IMR-90 (cell line): Measurements from ENCODE around the gene SGO1. TPM values are rescaled to one million over a fixed set of nuclear protein-coding genes. Genes with fewer than 3 reads are reported as not detected.
A peak's percentile ranks its signal among the peaks of the same experiment; 100 is the strongest.

Experiments used
- ATAC-seq: fragments of 200-7000 bp; cut with Tn5 transposase; 2 replicates; pipeline ENCODE4 v1.9.1; 2020; ENCODE audit warnings: low read depth, mild to moderate bottlenecking, moderate library complexity
- BruUV-seq: library from RNA; stranded (reverse); fragments of 400-500 nt; replicated peaks from 2 replicates; lab custom pipeline; 2021; lab: Mats Ljungman, UMichigan
- CTCF ChIA-PET: fragments of 300-600 bp; formaldehyde crosslinking; extraction: SDS; loops from one replicate; lab custom pipeline; 2021; ENCODE audit warnings: antibody characterized with exemption; lab: Yijun Ruan, JAX
- POLR2A ChIA-PET: fragments of 300-600 bp; sonication (Branson Sonifier 250); formaldehyde crosslinking; loops from one replicate; lab custom pipeline; 2022; ENCODE audit warnings: antibody characterized with exemption; ENCODE audit not compliant: unreplicated experiment; lab: Charles Lee
- DNase-seq: peaks from one replicate; pipeline ENCODE4 v3.0.0; 2013
- H2AFZ ChIP-seq: replicated peaks from 2 replicates; pipeline ENCODE3; 2013; ENCODE audit warnings: low read length, mild to moderate bottlenecking; ENCODE audit not compliant: poor library complexity
- H2AK5ac ChIP-seq: 2 replicates; pipeline ENCODE4 v1.6.1; 2013; ENCODE audit warnings: low read depth, low read length, inconsistent platforms
- H2AK9ac ChIP-seq: replicated peaks from 2 replicates; pipeline ENCODE3; 2013; ENCODE audit warnings: mild to moderate bottlenecking, low read depth, low read length, moderate library complexity; ENCODE audit not compliant: poor library complexity
- H2BK120ac ChIP-seq: 2 replicates; pipeline ENCODE4 v1.6.1; 2013; ENCODE audit warnings: low read depth, low read length, inconsistent platforms
- H2BK15ac ChIP-seq: 3 replicates; pipeline ENCODE4 v1.6.1; 2013; ENCODE audit warnings: low read depth, low read length, inconsistent platforms
- H2BK20ac ChIP-seq: 2 replicates; pipeline ENCODE4 v1.6.1; 2013; ENCODE audit warnings: low read depth, mild to moderate bottlenecking, inconsistent platforms, low read length, moderate library complexity
- H2BK5ac ChIP-seq: 2 replicates; pipeline ENCODE4 v1.6.1; 2013; ENCODE audit warnings: mild to moderate bottlenecking, low read depth, low read length, inconsistent platforms; ENCODE audit not compliant: poor library complexity, severe bottlenecking
- H3K14ac ChIP-seq: replicated peaks from 2 replicates; pipeline ENCODE4 v1.6.1; 2013; ENCODE audit warnings: low read depth, low read length, inconsistent platforms
- H3K18ac ChIP-seq: 2 replicates; pipeline ENCODE4 v1.6.1; 2013; ENCODE audit warnings: low read depth, low read length, control low read depth
- H3K23ac ChIP-seq: 2 replicates; pipeline ENCODE4 v1.6.1; 2013; ENCODE audit warnings: low read depth, low read length, inconsistent platforms
- H3K27ac ChIP-seq: 2 replicates; pipeline ENCODE4 v1.5.1; 2013; ENCODE audit warnings: mild to moderate bottlenecking, control low read depth, low read length; ENCODE audit not compliant: insufficient read depth
- H3K27me3 ChIP-seq: 2 replicates; pipeline ENCODE4 v1.6.1; 2013; ENCODE audit warnings: low read length; ENCODE audit not compliant: control insufficient read depth, insufficient read depth
- H3K36me3 ChIP-seq: 2 replicates; pipeline ENCODE4 v1.6.1; 2013; ENCODE audit warnings: low read length, mixed read lengths; ENCODE audit not compliant: control insufficient read depth, insufficient read depth
- H3K4ac ChIP-seq: 2 replicates; pipeline ENCODE4 v1.6.1; 2013; ENCODE audit warnings: low read depth, low read length, inconsistent platforms
- H3K4me1 ChIP-seq: 2 replicates; pipeline ENCODE4 v1.6.1; 2013; ENCODE audit warnings: low read length, mixed read lengths; ENCODE audit not compliant: control insufficient read depth, insufficient read depth
- H3K4me2 ChIP-seq: 2 replicates; pipeline ENCODE4 v1.6.1; 2013; ENCODE audit warnings: low read depth, mild to moderate bottlenecking, control low read depth, low read length, moderate library complexity
- H3K4me3 ChIP-seq: 2 replicates; pipeline ENCODE4 v1.5.1; 2013; ENCODE audit warnings: low read depth, mild to moderate bottlenecking, control low read depth, low read length, moderate library complexity; ENCODE audit not compliant: insufficient read depth
- H3K56ac ChIP-seq: 2 replicates; pipeline ENCODE4 v1.6.1; 2013; ENCODE audit warnings: low read length, inconsistent platforms; ENCODE audit not compliant: insufficient read depth; ENCODE audit errors: extremely low read depth
- H3K79me1 ChIP-seq, 2 experiments: 2 replicates each; pipeline ENCODE4 v1.6.1; 2013; ENCODE audit warnings: low read length in 2 of 2, inconsistent platforms in 1 of 2, low read depth in 1 of 2
- H3K9ac ChIP-seq: 2 replicates; pipeline ENCODE4 v1.6.1; 2013; ENCODE audit warnings: low read depth, low read length, control low read depth
- H3K9me1 ChIP-seq: 2 replicates; pipeline ENCODE4 v1.6.1; 2013; ENCODE audit warnings: low read length, inconsistent platforms; ENCODE audit not compliant: insufficient read depth
- H3K9me3 ChIP-seq: 2 replicates; pipeline ENCODE4 v1.6.1; 2013; ENCODE audit warnings: low read length; ENCODE audit not compliant: control insufficient read depth, insufficient read depth
- H4K20me1 ChIP-seq: 2 replicates; pipeline ENCODE4 v1.6.1; 2013; ENCODE audit warnings: low read length, inconsistent platforms; ENCODE audit not compliant: insufficient read depth
- H4K5ac ChIP-seq: 2 replicates; pipeline ENCODE4 v1.6.1; 2013; ENCODE audit warnings: mild to moderate bottlenecking, low read depth, low read length, control low read depth
- H4K8ac ChIP-seq, 2 experiments: 2 replicates each; pipeline ENCODE4 v1.6.1; 2013; ENCODE audit warnings: low read depth in 2 of 2, low read length in 2 of 2, control low read depth in 1 of 2, inconsistent platforms in 1 of 2
- H4K91ac ChIP-seq: 2 replicates; pipeline ENCODE4 v1.6.1; 2013; ENCODE audit warnings: low read depth, low read length, inconsistent platforms; ENCODE audit not compliant: insufficient read depth
- CEBPB ChIP-seq: IDR thresholded peaks from 2 replicates; pipeline ENCODE4 v1.6.1; 2012; ENCODE audit warnings: low read depth, low read length, improper control_type of control experiment
- POLR2A ChIP-seq: IDR thresholded peaks from 2 replicates; pipeline ENCODE4 v1.6.1; 2012; ENCODE audit warnings: mild to moderate bottlenecking, low read depth, low read length
- WGBS, 2 experiments: methylation state at CpG; one replicate each; pipeline versions ENCODE4 v1.1.5 to v1.1.7; 2013; ENCODE audit warnings: missing lambda C conversion rate in 2 of 2; ENCODE audit not compliant: insufficient read length in 1 of 2; ENCODE audit errors: extremely low coverage in 2 of 2; 5-methylcytosine and 5-hydroxymethylcytosine counted together
- dilution Hi-C: fragments of 300-500 bp; cut with HindIII; formaldehyde crosslinking; loops from one replicate; pipeline ENCODE4 v1.14.3; 2018; ENCODE audit warnings: low sequenced_read_pairs; ENCODE audit not compliant: unreplicated experiment
- in situ Hi-C: fragments of 300-500 bp; cut with MboI; formaldehyde crosslinking; loops from 3 replicates; pipeline ENCODE4 v1.14.3; 2019; ENCODE audit warnings: low sequenced_read_pairs, inconsistent platforms, mixed read lengths
- intact Hi-C: fragments of 100-400 bp; cut with micrococcal nuclease; formaldehyde crosslinking; loops from 2 replicates; pipeline ENCODE4 v1.10.0; 2022
- polyA plus RNA-seq, 3 experiments: library from polyadenylated mRNA; depleted of rRNA; stranded (reverse); fragments of >200 nt; gene quantifications; 2 replicates each; pipeline ENCODE4 v1.2.3, GENCODE V29; 2012; ENCODE audit warnings: low replicate concordance in 1 of 3
- total RNA-seq: library from RNA; depleted of rRNA; stranded (reverse); fragments of >200 nt; gene quantifications from 2 replicates; pipeline ENCODE4 v1.2.3, GENCODE V29; 2012

Gene SGO1
- total and polyA plus RNA-seq, 2 of the 4 experiments (the other 2 are of a cell fraction) = 3.2 to 5.2 TPM

GRCh38 chr3:20154078-20154477, 31.9 kb downstream of the SGO1 start:
- H4K5ac ChIP-seq = no peak overlapping the region
- H2AFZ ChIP-seq = no peak overlapping the region
- CTCF ChIA-PET = no interaction called here
- POLR2A ChIA-PET = no interaction called here
- H3K14ac ChIP-seq = no peak overlapping the region
- no peak for ATAC-seq
- H3K23ac ChIP-seq = no peak overlapping the region
- H2BK15ac ChIP-seq = no peak overlapping the region
- in situ Hi-C loops = no loop called here
- H2BK20ac ChIP-seq = no peak overlapping the region
- dilution Hi-C loops = no loop called here
- no peak overlapping the region for H3K4ac ChIP-seq
- H4K20me1 ChIP-seq = no peaks in the 10 kb centered on the region
- no peak overlapping the region for H2AK9ac ChIP-seq
- H2BK5ac ChIP-seq = no peak overlapping the region
- no peaks in the 10 kb centered on the region for H3K36me3 ChIP-seq
- no peak overlapping the region for H4K91ac ChIP-seq
- no peak overlapping the region for H3K9ac ChIP-seq
- no CpG with 5 or more reads among the region's 1 CpG for WGBS, 2 experiments
- TF ChIP-seq POLR2A (no peak), CEBPB (peak; percentile 45)
- no peaks in the 10 kb centered on the region for H3K27me3 ChIP-seq
- H3K9me1 ChIP-seq = no peaks in the 10 kb centered on the region
- intact Hi-C loops = no loop called here
- BruUV-seq = no TSS peak
- H3K4me3 ChIP-seq = no peak overlapping the region
- DNase-seq = no peak
- no peak overlapping the region for H3K4me2 ChIP-seq
- no peak overlapping the region for H3K27ac ChIP-seq
- no peak overlapping the region for H2BK120ac ChIP-seq
- no peaks in the 10 kb centered on the region for H3K4me1 ChIP-seq
- no peak overlapping the region for H4K8ac ChIP-seq
- no peak overlapping the region for H2AK5ac ChIP-seq
- H3K18ac ChIP-seq = no peak overlapping the region
- H3K56ac ChIP-seq = no peak overlapping the region
- no peaks in the 10 kb centered on the region for H3K9me3 ChIP-seq
- no peaks in the 10 kb centered on the region for H3K79me1 ChIP-seq
